ENCODE measurements around the gene SMOC1.

The SMOC1 gene

GRCh38 chr14:69909826-69910550 lies 30.8 kb downstream of the SMOC1 start:
- no peak overlapping the region for H3K4ac ChIP-seq (ENCODE audit: low read depth in 1 of 2, low read length in 2 of 2)
- H2AK5ac ChIP-seq (ENCODE audit: low read length, severe bottlenecking) = no peak overlapping the region
- no peak overlapping the region for H3K23ac ChIP-seq (ENCODE audit: low read length in 2 of 2)
- H4K8ac ChIP-seq (ENCODE audit: low read length) = no peak overlapping the region
- no peak for DNase-seq
- no peak overlapping the region for H2BK12ac ChIP-seq (ENCODE audit: low read length in 2 of 2)
- H3K14ac ChIP-seq (ENCODE audit: low read length in 2 of 2) = no peak overlapping the region
- H3K18ac ChIP-seq (ENCODE audit: low read depth in 1 of 2, low read length in 2 of 2) = no peak overlapping the region
- peaks cover 18% of the 10 kb centered on the region for H3K79me1 ChIP-seq (replicated peaks; ENCODE audit: low read length, poor library complexity, severe bottlenecking)
- no peaks in the 10 kb centered on the region for H3K9me3 ChIP-seq (ENCODE audit: control insufficient read depth, low read length)
- no peak overlapping the region for H3K27ac ChIP-seq (ENCODE audit: low read length, poor library complexity, severe bottlenecking)
- H2BK5ac ChIP-seq (ENCODE audit: low read depth, low read length, poor library complexity, severe bottlenecking) = no peak overlapping the region
- H3K4me3 ChIP-seq (ENCODE audit: insufficient read depth in 1 of 2, low read depth in 1 of 2, low read length in 2 of 2) = no peak overlapping the region
- no peak overlapping the region for H3K9ac ChIP-seq (ENCODE audit: low read length)
- no peak overlapping the region for H4K91ac ChIP-seq (ENCODE audit: low read length)
- H2BK120ac ChIP-seq (ENCODE audit: low read depth, low read length) = no peak overlapping the region
- WGBS = 83% methylated on average over 6 of the region's 7 CpGs
- no peak overlapping the region for H2AFZ ChIP-seq (ENCODE audit: low read depth, low read length)
- H3K36me3 ChIP-seq (ENCODE audit: control insufficient read depth in 1 of 2, insufficient read depth in 2 of 2, low read depth in 1 of 2, low read length in 2 of 2) = peaks cover 0 to 2% of the 10 kb centered on the region in 2 experiments
- no peaks in the 10 kb centered on the region for H3K4me1 ChIP-seq (ENCODE audit: control insufficient read depth, insufficient read depth, low read depth, low read length)
- H3K4me2 ChIP-seq (ENCODE audit: low read length, poor library complexity, severe bottlenecking) = no peak overlapping the region
- H3K27me3 ChIP-seq (ENCODE audit: control insufficient read depth in 1 of 2, insufficient read depth in 1 of 2, low read length in 2 of 2) = no peaks in the 10 kb centered on the region
- H2BK15ac ChIP-seq (ENCODE audit: low read depth, poor library complexity, severe bottlenecking) = no peak overlapping the region

GRCh38 chr14:69910871-69911270 lies 31.7 kb downstream of the SMOC1 start:
- Histone ChIP-seq H2AFZ (ENCODE audit: low read depth, low read length) (no peak overlapping the region), H3K4me3 (ENCODE audit: insufficient read depth in 1 of 2, low read depth in 1 of 2, low read length in 2 of 2) (no peak overlapping the region), H3K4me2 (ENCODE audit: low read length, poor library complexity, severe bottlenecking) (no peak overlapping the region), H3K9ac (ENCODE audit: low read length) (no peak overlapping the region), H2BK15ac (ENCODE audit: low read depth, poor library complexity, severe bottlenecking) (no peak overlapping the region), H3K14ac (ENCODE audit: low read length in 2 of 2) (no peak overlapping the region), H3K79me1 (replicated peaks; ENCODE audit: low read length, poor library complexity, severe bottlenecking) (peaks cover 24% of the 10 kb centered on the region), H4K8ac (ENCODE audit: low read length) (no peak overlapping the region), H3K36me3 (ENCODE audit: control insufficient read depth in 1 of 2, insufficient read depth in 2 of 2, low read depth in 1 of 2, low read length in 2 of 2) (peaks cover 0 to 2% of the 10 kb centered on the region in 2 experiments), H3K23ac (ENCODE audit: low read length in 2 of 2) (no peak overlapping the region), H2AK5ac (ENCODE audit: low read length, severe bottlenecking) (no peak overlapping the region), H3K4ac (ENCODE audit: low read depth in 1 of 2, low read length in 2 of 2) (no peak overlapping the region), H3K4me1 (ENCODE audit: control insufficient read depth, insufficient read depth, low read depth, low read length) (no peaks in the 10 kb centered on the region), H3K18ac (ENCODE audit: low read depth in 1 of 2, low read length in 2 of 2) (no peak overlapping the region), H4K91ac (ENCODE audit: low read length) (no peak overlapping the region), H3K9me3 (ENCODE audit: control insufficient read depth, low read length) (no peaks in the 10 kb centered on the region), H3K27me3 (ENCODE audit: control insufficient read depth in 1 of 2, insufficient read depth in 1 of 2, low read length in 2 of 2) (no peaks in the 10 kb centered on the region), H3K27ac (ENCODE audit: low read length, poor library complexity, severe bottlenecking) (no peak overlapping the region), H2BK5ac (ENCODE audit: low read depth, low read length, poor library complexity, severe bottlenecking) (no peak overlapping the region), H2BK12ac (ENCODE audit: low read length in 2 of 2) (no peak overlapping the region), H2BK120ac (ENCODE audit: low read depth, low read length) (no peak overlapping the region)
- 84% methylated on average over 2 of the region's 3 CpGs for WGBS
- DNase-seq = no peak

- Histone ChIP-seq H3K4me3 (ENCODE audit: insufficient read depth in 1 of 2, low read depth in 1 of 2, low read length in 2 of 2) (no peak overlapping the region), H3K36me3 (ENCODE audit: control insufficient read depth in 1 of 2, insufficient read depth in 2 of 2, low read depth in 1 of 2, low read length in 2 of 2) (no peaks in the 10 kb centered on the region), H3K79me1 (replicated peaks; ENCODE audit: low read length, poor library complexity, severe bottlenecking) (peaks cover 21% of the 10 kb centered on the region), H4K8ac (ENCODE audit: low read length) (no peak overlapping the region), H3K23ac (ENCODE audit: low read length in 2 of 2) (no peak overlapping the region), H3K9me3 (ENCODE audit: control insufficient read depth, low read length) (no peaks in the 10 kb centered on the region), H3K4ac (ENCODE audit: low read depth in 1 of 2, low read length in 2 of 2) (no peak overlapping the region), H2BK15ac (ENCODE audit: low read depth, poor library complexity, severe bottlenecking) (no peak overlapping the region), H3K14ac (ENCODE audit: low read length in 2 of 2) (no peak overlapping the region), H2AFZ (ENCODE audit: low read depth, low read length) (no peak overlapping the region), H3K4me2 (ENCODE audit: low read length, poor library complexity, severe bottlenecking) (no peak overlapping the region), H3K18ac (ENCODE audit: low read depth in 1 of 2, low read length in 2 of 2) (no peak overlapping the region), H4K91ac (ENCODE audit: low read length) (no peak overlapping the region), H3K27ac (ENCODE audit: low read length, poor library complexity, severe bottlenecking) (no peak overlapping the region), H3K4me1 (ENCODE audit: control insufficient read depth, insufficient read depth, low read depth, low read length) (peaks cover 3% of the 10 kb centered on the region), H2BK12ac (ENCODE audit: low read length in 2 of 2) (no peak overlapping the region), H2AK5ac (ENCODE audit: low read length, severe bottlenecking) (no peak overlapping the region), H2BK5ac (ENCODE audit: low read depth, low read length, poor library complexity, severe bottlenecking) (no peak overlapping the region), H3K27me3 (ENCODE audit: control insufficient read depth in 1 of 2, insufficient read depth in 1 of 2, low read length in 2 of 2) (no peaks in the 10 kb centered on the region), H3K9ac (ENCODE audit: low read length) (no peak overlapping the region), H2BK120ac (ENCODE audit: low read depth, low read length) (no peak overlapping the region)
- whole genome bisulfite sequencing = 54% methylated on average over 1 of the region's 1 CpG
- DNase-seq = no peak
Measured at GRCh38 chr14:69913686-69914085, 34.5 kb downstream of the SMOC1 start.

- WGBS = 74% methylated on average over 1 of the region's 1 CpG
- no peak for DNase-seq
Measured at GRCh38 chr14:69916396-69916795, 37.2 kb downstream of the SMOC1 start.

More at GRCh38 chr14:69916396-69916795, 37.2 kb downstream of the SMOC1 start:
- Histone ChIP-seq H4K91ac (ENCODE audit: low read length) (no peak overlapping the region), H3K9me3 (ENCODE audit: control insufficient read depth, low read length) (no peaks in the 10 kb centered on the region), H3K79me1 (replicated peaks; ENCODE audit: low read length, poor library complexity, severe bottlenecking) (peaks cover 16% of the 10 kb centered on the region), H3K18ac (ENCODE audit: low read depth in 1 of 2, low read length in 2 of 2) (no peak overlapping the region), H3K27ac (ENCODE audit: low read length, poor library complexity, severe bottlenecking) (no peak overlapping the region), H3K4me2 (ENCODE audit: low read length, poor library complexity, severe bottlenecking) (no peak overlapping the region), H2AK5ac (ENCODE audit: low read length, severe bottlenecking) (no peak overlapping the region), H3K23ac (ENCODE audit: low read length in 2 of 2) (no peak overlapping the region), H3K4ac (ENCODE audit: low read depth in 1 of 2, low read length in 2 of 2) (no peak overlapping the region), H2BK120ac (ENCODE audit: low read depth, low read length) (no peak overlapping the region), H3K36me3 (ENCODE audit: control insufficient read depth in 1 of 2, insufficient read depth in 2 of 2, low read depth in 1 of 2, low read length in 2 of 2) (no peaks in the 10 kb centered on the region), H3K27me3 (ENCODE audit: control insufficient read depth in 1 of 2, insufficient read depth in 1 of 2, low read length in 2 of 2) (no peaks in the 10 kb centered on the region), H3K14ac (ENCODE audit: low read length in 2 of 2) (no peak overlapping the region), H3K4me1 (ENCODE audit: control insufficient read depth, insufficient read depth, low read depth, low read length) (peaks cover 8% of the 10 kb centered on the region), H3K4me3 (ENCODE audit: insufficient read depth in 1 of 2, low read depth in 1 of 2, low read length in 2 of 2) (no peak overlapping the region), H2BK15ac (ENCODE audit: low read depth, poor library complexity, severe bottlenecking) (no peak overlapping the region), H4K8ac (ENCODE audit: low read length) (no peak overlapping the region), H3K9ac (ENCODE audit: low read length) (no peak overlapping the region), H2BK12ac (ENCODE audit: low read length in 2 of 2) (no peak overlapping the region), H2AFZ (ENCODE audit: low read depth, low read length) (no peak overlapping the region), H2BK5ac (ENCODE audit: low read depth, low read length, poor library complexity, severe bottlenecking) (no peak overlapping the region)

Data from mesenchymal stem cell (in vitro differentiated cells and primary cell).